Panc1 (cell line): ENCODE data around the gene RPE. TPM values are rescaled to one million over a fixed set of nuclear protein-coding genes. Genes with fewer than 3 reads are reported as not detected.

Experiments used
- ATAC-seq: fragments of 200-7000 bp; cut with Tn5 transposase; 2 replicates; pipeline ENCODE4 v1.9.1; 2020; ENCODE audit warnings: mild to moderate bottlenecking, moderate library complexity
- BruUV-seq: library from RNA; stranded (reverse); fragments of 400-500 nt; replicated peaks from 2 replicates; lab custom pipeline; 2021; lab: Mats Ljungman, UMichigan
- CTCF ChIA-PET: fragments of 300-600 bp; sonication (Branson Sonifier 250); formaldehyde crosslinking; loops from one replicate; lab custom pipeline; 2022; ENCODE audit warnings: antibody characterized with exemption; lab: Charles Lee
- POLR2A ChIA-PET: fragments of 300-600 bp; sonication (Branson Sonifier 250); formaldehyde crosslinking; loops from one replicate; lab custom pipeline; 2022; ENCODE audit warnings: antibody characterized with exemption; lab: Charles Lee
- DNase-seq: peaks from one replicate; pipeline ENCODE4 v3.0.0-alpha.2; 2010; ENCODE audit warnings: low read depth, low spot score
- H3K27ac ChIP-seq: 2 replicates; pipeline ENCODE4 v1.5.1; 2011; ENCODE audit warnings: mild to moderate bottlenecking, low read length, inconsistent platforms
- H3K27me3 ChIP-seq: fragments of 200-500 bp; sonication (Bioruptor generic); 2 replicates; pipeline ENCODE4 v1.6.0; 2014; ENCODE audit warnings: low read length, inconsistent platforms; ENCODE audit not compliant: control insufficient read depth, insufficient read depth
- H3K36me3 ChIP-seq: fragments of 200-500 bp; sonication (Bioruptor generic); 2 replicates; pipeline ENCODE4 v1.5.1; 2014; ENCODE audit warnings: inconsistent platforms, mild to moderate bottlenecking, low read length, moderate library complexity; ENCODE audit not compliant: control insufficient read depth, insufficient read depth
- H3K4me1 ChIP-seq: 2 replicates; pipeline ENCODE4 v1.5.1; 2011; ENCODE audit warnings: inconsistent platforms, mild to moderate bottlenecking, low read length, moderate library complexity; ENCODE audit not compliant: control insufficient read depth, insufficient read depth
- H3K4me3 ChIP-seq, 2 experiments: 2 replicates each; pipeline ENCODE4 v1.5.1; 2011 to 2012; ENCODE audit warnings: low read depth in 2 of 2, low read length in 2 of 2, mild to moderate bottlenecking in 2 of 2, inconsistent platforms in 1 of 2, moderate library complexity in 1 of 2
- H3K9me3 ChIP-seq: fragments of 200-500 bp; sonication (Bioruptor generic); 2 replicates; pipeline ENCODE4 v1.5.1; 2014; ENCODE audit warnings: low read depth, mild to moderate bottlenecking, inconsistent platforms, low read length, moderate library complexity; ENCODE audit not compliant: control insufficient read depth, insufficient read depth
- POLR2AphosphoS5 ChIP-seq: IDR thresholded peaks from 2 replicates; pipeline ENCODE4 v1.6.1; 2012; ENCODE audit warnings: mild to moderate bottlenecking, low read depth, low read length, moderate library complexity
- SIN3A ChIP-seq: IDR thresholded peaks from 2 replicates; pipeline ENCODE4 v1.6.1; 2012; ENCODE audit warnings: low read depth, mild to moderate bottlenecking, low read length, moderate library complexity, borderline replicate concordance; ENCODE audit not compliant: insufficient read depth
- TCF7L2 ChIP-seq: IDR thresholded peaks from 2 replicates; pipeline ENCODE4 v1.6.1; 2011; ENCODE audit warnings: mild to moderate bottlenecking, low read depth, low read length, inconsistent platforms
- in situ Hi-C: cut with HindIII; loops from 2 replicates; pipeline ENCODE4 v1.10.0; 2016; ENCODE audit warnings: low sequenced_read_pairs, low pct_unique_long_range_greater_than_20kb
- intact Hi-C: fragments of 100-400 bp; cut with micrococcal nuclease; formaldehyde crosslinking; loops from one replicate; pipeline ENCODE4 v1.10.0; 2022; ENCODE audit not compliant: unreplicated experiment
- total RNA-seq: library from RNA; stranded (reverse); gene quantifications from one replicate; pipeline ENCODE4 v1.2.1, GENCODE V29; 2021; ENCODE audit not compliant: unreplicated experiment
- TF ChIP-seq, protein P1 (sequence below), 2 experiments: IDR thresholded peaks; 2 replicates each; pipeline ENCODE4 v1.6.1; 2011 to 2012; ENCODE audit warnings: low read depth in 2 of 2, control low read depth in 1 of 2, low read length in 1 of 2, mild to moderate bottlenecking in 1 of 2, moderate library complexity in 1 of 2; ENCODE audit not compliant: insufficient read depth in 1 of 2
- TF ChIP-seq, protein P2 (sequence below): fragments of 450-650 bp; IDR thresholded peaks from 2 replicates; pipeline ENCODE4 v1.5.1; 2017; ENCODE audit warnings: mild to moderate bottlenecking

Gene RPE
- total RNA-seq, 1 experiment from 2014 or later: 100 TPM

DNA sequence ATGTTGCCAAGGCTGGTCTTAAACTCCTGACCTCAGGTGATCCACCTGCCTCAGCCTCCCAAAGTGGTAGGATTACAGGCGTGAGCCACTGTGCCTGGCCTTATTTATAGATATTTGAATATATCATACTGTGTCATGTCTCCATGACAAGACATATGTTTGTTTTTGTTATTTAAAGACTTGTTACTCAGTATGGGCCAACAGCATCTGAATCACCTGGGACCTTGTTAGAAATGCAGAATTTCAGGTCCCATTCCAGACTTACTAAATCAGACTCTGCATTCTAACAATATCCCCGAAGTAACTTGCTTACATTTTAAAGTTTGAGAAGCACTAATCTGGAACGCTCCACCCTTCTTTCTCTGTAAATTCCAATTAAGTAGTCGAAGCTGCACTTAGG, 33.2 kb downstream of the RPE start:
- intact Hi-C loops (no loop called here), in situ Hi-C loops (no loop called here)
- no peaks in the 10 kb centered on the region for H3K9me3 ChIP-seq
- TF ChIP-seq, protein P1, sequence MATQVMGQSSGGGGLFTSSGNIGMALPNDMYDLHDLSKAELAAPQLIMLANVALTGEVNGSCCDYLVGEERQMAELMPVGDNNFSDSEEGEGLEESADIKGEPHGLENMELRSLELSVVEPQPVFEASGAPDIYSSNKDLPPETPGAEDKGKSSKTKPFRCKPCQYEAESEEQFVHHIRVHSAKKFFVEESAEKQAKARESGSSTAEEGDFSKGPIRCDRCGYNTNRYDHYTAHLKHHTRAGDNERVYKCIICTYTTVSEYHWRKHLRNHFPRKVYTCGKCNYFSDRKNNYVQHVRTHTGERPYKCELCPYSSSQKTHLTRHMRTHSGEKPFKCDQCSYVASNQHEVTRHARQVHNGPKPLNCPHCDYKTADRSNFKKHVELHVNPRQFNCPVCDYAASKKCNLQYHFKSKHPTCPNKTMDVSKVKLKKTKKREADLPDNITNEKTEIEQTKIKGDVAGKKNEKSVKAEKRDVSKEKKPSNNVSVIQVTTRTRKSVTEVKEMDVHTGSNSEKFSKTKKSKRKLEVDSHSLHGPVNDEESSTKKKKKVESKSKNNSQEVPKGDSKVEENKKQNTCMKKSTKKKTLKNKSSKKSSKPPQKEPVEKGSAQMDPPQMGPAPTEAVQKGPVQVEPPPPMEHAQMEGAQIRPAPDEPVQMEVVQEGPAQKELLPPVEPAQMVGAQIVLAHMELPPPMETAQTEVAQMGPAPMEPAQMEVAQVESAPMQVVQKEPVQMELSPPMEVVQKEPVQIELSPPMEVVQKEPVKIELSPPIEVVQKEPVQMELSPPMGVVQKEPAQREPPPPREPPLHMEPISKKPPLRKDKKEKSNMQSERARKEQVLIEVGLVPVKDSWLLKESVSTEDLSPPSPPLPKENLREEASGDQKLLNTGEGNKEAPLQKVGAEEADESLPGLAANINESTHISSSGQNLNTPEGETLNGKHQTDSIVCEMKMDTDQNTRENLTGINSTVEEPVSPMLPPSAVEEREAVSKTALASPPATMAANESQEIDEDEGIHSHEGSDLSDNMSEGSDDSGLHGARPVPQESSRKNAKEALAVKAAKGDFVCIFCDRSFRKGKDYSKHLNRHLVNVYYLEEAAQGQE (IDR thresholded peaks at IDR 0.05; ENCODE audit: insufficient read depth in 1 of 2, low read depth in 2 of 2, low read length in 1 of 2): no peak
- TF ChIP-seq POLR2AphosphoS5: no peak
- no peak for TF ChIP-seq SIN3A
- no peak for TF ChIP-seq TCF7L2
- TF ChIP-seq, protein P2, sequence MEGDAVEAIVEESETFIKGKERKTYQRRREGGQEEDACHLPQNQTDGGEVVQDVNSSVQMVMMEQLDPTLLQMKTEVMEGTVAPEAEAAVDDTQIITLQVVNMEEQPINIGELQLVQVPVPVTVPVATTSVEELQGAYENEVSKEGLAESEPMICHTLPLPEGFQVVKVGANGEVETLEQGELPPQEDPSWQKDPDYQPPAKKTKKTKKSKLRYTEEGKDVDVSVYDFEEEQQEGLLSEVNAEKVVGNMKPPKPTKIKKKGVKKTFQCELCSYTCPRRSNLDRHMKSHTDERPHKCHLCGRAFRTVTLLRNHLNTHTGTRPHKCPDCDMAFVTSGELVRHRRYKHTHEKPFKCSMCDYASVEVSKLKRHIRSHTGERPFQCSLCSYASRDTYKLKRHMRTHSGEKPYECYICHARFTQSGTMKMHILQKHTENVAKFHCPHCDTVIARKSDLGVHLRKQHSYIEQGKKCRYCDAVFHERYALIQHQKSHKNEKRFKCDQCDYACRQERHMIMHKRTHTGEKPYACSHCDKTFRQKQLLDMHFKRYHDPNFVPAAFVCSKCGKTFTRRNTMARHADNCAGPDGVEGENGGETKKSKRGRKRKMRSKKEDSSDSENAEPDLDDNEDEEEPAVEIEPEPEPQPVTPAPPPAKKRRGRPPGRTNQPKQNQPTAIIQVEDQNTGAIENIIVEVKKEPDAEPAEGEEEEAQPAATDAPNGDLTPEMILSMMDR: no peak
- BruUV-seq: no TSS peak
- ChIA-PET POLR2A (no interaction called here), CTCF (no interaction called here)
- no peak overlapping the region for H3K4me3 ChIP-seq
- H3K27ac ChIP-seq: no peak overlapping the region
- no peak for DNase-seq
- no peaks in the 10 kb centered on the region for H3K4me1 ChIP-seq
- ATAC-seq: no peak
- no peaks in the 10 kb centered on the region; the same call in 1 of the 2 replicates for H3K36me3 ChIP-seq
- no peaks in the 10 kb centered on the region for H3K27me3 ChIP-seq

DNA sequence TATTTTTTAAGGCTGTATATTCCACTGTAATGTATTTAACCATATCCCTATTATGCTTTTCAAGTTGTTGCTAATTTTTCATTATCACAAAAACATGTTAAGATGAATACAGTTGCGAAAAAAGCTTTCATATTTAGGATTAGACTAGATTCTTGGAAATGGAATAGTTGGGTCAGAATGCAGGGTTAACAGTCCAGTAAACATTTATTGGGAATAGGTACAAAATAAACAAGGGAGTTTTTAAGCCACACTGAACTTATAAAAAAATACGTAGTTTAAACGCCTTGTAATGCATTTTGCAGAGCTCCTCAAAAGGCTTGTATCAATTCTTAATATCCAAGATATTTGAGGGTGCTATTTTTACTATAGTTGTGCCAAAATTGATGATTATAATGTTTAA, 35.6 kb downstream of the RPE start:
- ChIA-PET CTCF (no interaction called here), POLR2A (no interaction called here)
- no TSS peak for BruUV-seq
- no peaks in the 10 kb centered on the region; the same call in 1 of the 2 replicates for H3K36me3 ChIP-seq
- TF ChIP-seq, protein P2: no peak
- no peak for TF ChIP-seq POLR2AphosphoS5
- TF ChIP-seq, protein P1 (IDR thresholded peaks at IDR 0.05; ENCODE audit: insufficient read depth in 1 of 2, low read depth in 2 of 2, low read length in 1 of 2): no peak
- TF ChIP-seq TCF7L2: no peak
- no peak for TF ChIP-seq SIN3A
- no peak overlapping the region for H3K27ac ChIP-seq
- H3K27me3 ChIP-seq: no peaks in the 10 kb centered on the region
- ATAC-seq (no peak), DNase-seq (no peak)
- H3K4me3 ChIP-seq: no peak overlapping the region
- no peaks in the 10 kb centered on the region for H3K9me3 ChIP-seq
- in situ Hi-C loops: no loop called here
- no peaks in the 10 kb centered on the region for H3K4me1 ChIP-seq
- intact Hi-C loops: no loop called here
